SU-DHL-6 (cell line): ENCODE data around the gene SETD1B.

Experiments
- H2AFZ ChIP-seq: fragments of 200-600 bp; sonication (generic); 2 replicates; pipeline ENCODE4 v1.6.1; 2014; ENCODE audit warnings: low read depth, mild to moderate bottlenecking, moderate library complexity, mixed read lengths, antibody characterized with exemption, low read length; ENCODE audit not compliant: severe bottlenecking
- H3F3A ChIP-seq: fragments of 200-600 bp; shearing (Covaris generic); 2 replicates; pipeline ENCODE4 v1.6.0; 2016; ENCODE audit warnings: antibody characterized with exemption, mild to moderate bottlenecking; ENCODE audit not compliant: insufficient read depth
- H3K27ac ChIP-seq: fragments of 200-600 bp; sonication (generic); 2 replicates; pipeline ENCODE4 v1.5.1; 2016; ENCODE audit warnings: low read depth, mild to moderate bottlenecking, low read length, moderate library complexity, mixed read lengths
- H3K27me3 ChIP-seq: fragments of 200-600 bp; sonication (generic), shearing (Covaris generic); 2 replicates; pipeline ENCODE4 v1.6.0; 2014; ENCODE audit warnings: mild to moderate bottlenecking, low read length
- H3K36me3 ChIP-seq: fragments of 200-600 bp; sonication (generic); 2 replicates; pipeline ENCODE4 v1.6.1; 2014; ENCODE audit warnings: mild to moderate bottlenecking, low read length, mixed read lengths
- H3K4me2 ChIP-seq: fragments of 300-600, 200-600 bp; shearing (Covaris generic), sonication (generic); 2 replicates; pipeline ENCODE4 v1.6.0; 2014; ENCODE audit warnings: low read length, low read depth, mild to moderate bottlenecking; ENCODE audit not compliant: poor library complexity, severe bottlenecking
- H3K4me3 ChIP-seq: fragments of 200-600 bp; sonication (generic); 2 replicates; pipeline ENCODE4 v1.5.1; 2014; ENCODE audit warnings: antibody characterized with exemption, low read length, mild to moderate bottlenecking, mixed read lengths; ENCODE audit not compliant: insufficient read depth, poor library complexity, severe bottlenecking
- H3K79me2 ChIP-seq: fragments of 200-600 bp; sonication (generic); 2 replicates; pipeline ENCODE4 v1.6.1; 2014; ENCODE audit warnings: mild to moderate bottlenecking, low read length, moderate library complexity; ENCODE audit not compliant: insufficient read depth
- H3K9ac ChIP-seq: fragments of 200-600 bp; sonication (generic); 2 replicates; pipeline ENCODE4 v1.7.0; 2014; ENCODE audit warnings: mild to moderate bottlenecking, low read length
- H3K9me2 ChIP-seq: fragments of 200-600 bp; sonication (generic); replicated peaks from 2 replicates; pipeline ENCODE4 v1.6.1; 2014; ENCODE audit warnings: low read length; ENCODE audit not compliant: insufficient read depth
- H3K9me3 ChIP-seq: fragments of 200-600 bp; sonication (generic); 2 replicates; pipeline ENCODE4 v1.6.1; 2014; ENCODE audit warnings: low read length, mixed read lengths; ENCODE audit not compliant: insufficient read depth
- H4K20me1 ChIP-seq: fragments of 200-600 bp; sonication (generic); 2 replicates; pipeline ENCODE4 v1.6.1; 2014; ENCODE audit warnings: low read depth, mild to moderate bottlenecking, antibody characterized with exemption, low read length, moderate library complexity, mixed read lengths
- EZH2phosphoT487 ChIP-seq: fragments of 200-600 bp; sonication (generic), shearing (Covaris generic); conservative IDR thresholded peaks from 2 replicates; pipeline ENCODE4 v1.6.1; 2018; ENCODE audit warnings: mild to moderate bottlenecking, antibody characterized with exemption, low read length, moderate library complexity, mixed read lengths
- TF ChIP-seq, protein P1 (sequence below): fragments of 200-600 bp; sonication (generic); IDR thresholded peaks from one replicate; pipeline ENCODE4 v1.5.1; 2017; ENCODE audit warnings: antibody characterized with exemption, mild to moderate bottlenecking, low read length, moderate library complexity; ENCODE audit not compliant: insufficient read depth, poor library complexity, severe bottlenecking

The SETD1B gene

DNA sequence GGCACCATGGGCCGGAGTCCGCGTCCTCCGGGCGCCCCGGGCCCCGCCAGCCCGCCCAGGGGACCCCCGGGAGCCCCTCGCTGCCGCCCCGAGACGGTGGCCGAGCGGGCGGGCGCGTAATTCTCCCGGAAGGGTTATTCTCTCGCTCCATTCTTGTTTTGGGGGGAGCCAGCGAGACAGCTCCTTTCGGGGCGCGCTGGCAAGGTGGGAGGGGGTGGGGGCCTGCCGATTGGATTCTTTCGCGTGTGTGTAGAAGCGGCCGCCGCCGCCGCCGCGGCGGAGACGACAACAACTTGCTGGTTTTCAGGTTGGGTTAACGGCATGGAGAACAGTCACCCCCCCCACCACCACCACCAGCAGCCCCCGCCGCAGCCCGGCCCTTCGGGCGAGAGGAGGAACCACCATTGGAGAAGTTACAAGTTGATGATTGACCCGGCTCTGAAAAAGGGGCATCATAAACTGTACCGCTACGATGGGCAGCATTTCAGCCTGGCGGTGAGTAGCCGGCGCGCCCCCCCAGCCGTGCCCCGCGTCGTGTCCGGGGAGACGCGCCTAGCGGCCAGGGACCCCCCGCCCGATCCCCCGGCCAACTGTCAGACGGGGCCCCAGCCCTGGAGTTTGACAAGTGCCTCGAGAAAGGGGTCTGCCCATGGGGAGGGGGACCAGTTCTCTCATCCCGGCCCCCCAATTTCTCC lies 755 bp downstream of the SETD1B start:
- H3K27ac ChIP-seq, result peak overlapping the region; percentile 97

DNA sequence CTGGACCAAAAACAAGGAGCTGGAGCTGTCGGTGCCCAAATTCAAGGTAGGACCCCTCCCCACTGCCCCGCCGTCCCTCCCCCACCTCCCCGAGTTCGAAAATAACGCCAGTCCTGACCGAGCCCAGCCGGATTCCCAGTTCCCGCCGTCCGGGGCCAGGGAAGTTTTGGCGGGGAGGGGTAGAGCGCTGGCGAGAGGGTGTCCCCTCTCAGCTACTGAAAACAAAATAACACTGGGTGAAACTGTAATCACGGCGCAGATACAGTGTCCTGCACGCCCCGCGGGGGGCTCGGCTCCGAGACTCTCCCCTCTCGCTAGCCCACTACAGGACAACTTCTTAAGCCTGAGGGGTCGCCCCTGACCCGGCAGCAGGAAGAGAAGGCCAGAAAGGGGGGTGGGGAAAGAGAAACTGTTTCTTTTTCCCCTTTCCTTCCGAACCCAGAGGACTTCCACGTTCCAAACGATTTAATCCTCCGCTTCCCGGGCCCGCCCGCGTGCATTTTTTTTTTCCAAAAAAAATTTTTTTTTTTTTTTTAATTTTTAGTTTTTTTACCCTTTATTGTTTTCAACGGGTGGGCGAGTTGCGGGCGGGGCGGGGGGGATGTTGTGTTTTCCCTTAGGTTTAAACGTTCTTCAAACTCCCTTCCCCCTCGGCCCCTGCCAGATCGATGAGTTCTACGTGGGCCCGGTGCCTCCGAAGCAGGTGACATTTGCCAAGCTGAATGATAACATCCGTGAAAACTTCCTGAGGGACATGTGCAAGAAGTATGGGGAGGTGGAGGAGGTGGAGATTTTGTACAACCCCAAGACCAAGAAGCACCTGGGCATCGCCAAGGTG lies 1.6 kb downstream of the SETD1B start:
- Histone ChIP-seq H2AFZ (no peak overlapping the region), H3F3A (peaks cover 28% of the 10 kb centered on the region), H3K4me3 (peak overlapping the region; percentile 63), H3K9me3 (no peaks in the 10 kb centered on the region), H3K4me2 (peak overlapping the region; percentile 96), H3K36me3 (no peaks in the 10 kb centered on the region), H3K79me2 (peaks cover 37% of the 10 kb centered on the region), H4K20me1 (no peaks in the 10 kb centered on the region), H3K27ac (peak overlapping the region; percentile 97), H3K9me2 (no peaks in the 10 kb centered on the region), H3K27me3 (no peaks in the 10 kb centered on the region), H3K9ac (peak overlapping the region; percentile 77)
- TF ChIP-seq EZH2phosphoT487, result no peak
- TF ChIP-seq, protein P1, sequence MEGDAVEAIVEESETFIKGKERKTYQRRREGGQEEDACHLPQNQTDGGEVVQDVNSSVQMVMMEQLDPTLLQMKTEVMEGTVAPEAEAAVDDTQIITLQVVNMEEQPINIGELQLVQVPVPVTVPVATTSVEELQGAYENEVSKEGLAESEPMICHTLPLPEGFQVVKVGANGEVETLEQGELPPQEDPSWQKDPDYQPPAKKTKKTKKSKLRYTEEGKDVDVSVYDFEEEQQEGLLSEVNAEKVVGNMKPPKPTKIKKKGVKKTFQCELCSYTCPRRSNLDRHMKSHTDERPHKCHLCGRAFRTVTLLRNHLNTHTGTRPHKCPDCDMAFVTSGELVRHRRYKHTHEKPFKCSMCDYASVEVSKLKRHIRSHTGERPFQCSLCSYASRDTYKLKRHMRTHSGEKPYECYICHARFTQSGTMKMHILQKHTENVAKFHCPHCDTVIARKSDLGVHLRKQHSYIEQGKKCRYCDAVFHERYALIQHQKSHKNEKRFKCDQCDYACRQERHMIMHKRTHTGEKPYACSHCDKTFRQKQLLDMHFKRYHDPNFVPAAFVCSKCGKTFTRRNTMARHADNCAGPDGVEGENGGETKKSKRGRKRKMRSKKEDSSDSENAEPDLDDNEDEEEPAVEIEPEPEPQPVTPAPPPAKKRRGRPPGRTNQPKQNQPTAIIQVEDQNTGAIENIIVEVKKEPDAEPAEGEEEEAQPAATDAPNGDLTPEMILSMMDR, result no peak

More for the DNA sequence above, 755 bp downstream of the SETD1B start:
- Histone ChIP-seq H3K79me2 (peaks cover 37% of the 10 kb centered on the region), H3F3A (peaks cover 28% of the 10 kb centered on the region), H3K9ac (peak overlapping the region; percentile 77), H3K27me3 (no peaks in the 10 kb centered on the region), H3K4me2 (peak overlapping the region; percentile 96), H3K36me3 (no peaks in the 10 kb centered on the region), H3K9me2 (no peaks in the 10 kb centered on the region), H2AFZ (no peak overlapping the region), H4K20me1 (no peaks in the 10 kb centered on the region), H3K9me3 (no peaks in the 10 kb centered on the region), H3K4me3 (peak overlapping the region; percentile 63)
- TF ChIP-seq EZH2phosphoT487, result no peak
- TF ChIP-seq, protein P1, result no peak

DNA sequence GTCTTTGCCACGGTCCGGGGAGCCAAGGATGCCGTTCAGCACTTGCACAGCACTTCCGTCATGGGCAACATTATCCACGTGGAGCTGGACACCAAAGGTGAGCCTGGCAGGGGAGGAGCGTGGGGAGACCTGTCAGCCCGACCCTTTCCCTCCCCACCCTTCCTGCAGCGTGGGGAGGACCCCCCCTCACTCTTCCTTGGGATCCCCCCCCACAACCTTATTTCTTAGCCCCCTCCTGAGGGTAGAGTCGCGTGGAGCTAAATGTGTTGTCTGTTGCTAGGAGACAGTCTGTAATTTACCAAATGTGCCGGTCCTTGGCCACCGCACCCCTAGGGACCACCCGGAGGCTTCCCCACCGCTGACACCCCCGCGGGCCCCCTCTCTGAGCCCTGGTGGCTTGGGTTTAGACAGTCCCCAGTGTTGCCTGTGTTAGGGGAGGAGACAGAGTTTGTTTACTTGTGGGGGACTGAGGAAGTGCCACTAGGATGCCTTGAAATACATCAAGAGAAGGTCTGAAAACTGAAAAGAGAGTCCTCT lies 2.3 kb downstream of the SETD1B start:
- Histone ChIP-seq H2AFZ (no peak overlapping the region), H3K9me2 (no peaks in the 10 kb centered on the region), H3K4me3 (peak overlapping the region; percentile 63), H3K9me3 (no peaks in the 10 kb centered on the region), H3K4me2 (peak overlapping the region; percentile 96), H3K27ac (peak overlapping the region; percentile 97), H3F3A (peaks cover 33% of the 10 kb centered on the region), H3K79me2 (peaks cover 39% of the 10 kb centered on the region), H3K27me3 (no peaks in the 10 kb centered on the region), H3K9ac (peak overlapping the region; percentile 77), H3K36me3 (no peaks in the 10 kb centered on the region), H4K20me1 (no peaks in the 10 kb centered on the region)
- TF ChIP-seq EZH2phosphoT487, result no peak
- TF ChIP-seq, protein P1, result no peak
